Osteocyte (in vitro differentiated cells): ENCODE data around the gene GFRA4. TPM values are rescaled to one million over a fixed set of nuclear protein-coding genes. Genes with fewer than 3 reads are reported as not detected.

Experiments
- DNase-seq: peaks from one replicate; pipeline ENCODE4 v3.0.0; 2021; ENCODE audit warnings: mixed read lengths; ENCODE audit not compliant: unreplicated experiment; ENCODE audit errors: extremely low spot score
- H3K27ac Mint-ChIP-seq: one replicate; pipeline ENCODE4 v1.8.0; 2021; ENCODE audit warnings: mild to moderate bottlenecking, mixed read lengths; ENCODE audit not compliant: unreplicated experiment
- H3K27me3 Mint-ChIP-seq: one replicate; pipeline ENCODE4 v1.8.0; 2021; ENCODE audit warnings: mixed read lengths; ENCODE audit not compliant: unreplicated experiment
- H3K36me3 Mint-ChIP-seq: one replicate; pipeline ENCODE4 v1.8.0; 2021; ENCODE audit warnings: mixed read lengths; ENCODE audit not compliant: unreplicated experiment
- H3K4me1 Mint-ChIP-seq: one replicate; pipeline ENCODE4 v1.8.0; 2021; ENCODE audit warnings: mixed read lengths; ENCODE audit not compliant: unreplicated experiment
- H3K4me3 Mint-ChIP-seq: one replicate; pipeline ENCODE4 v1.8.0; 2021; ENCODE audit warnings: mild to moderate bottlenecking, moderate library complexity, mixed read lengths; ENCODE audit not compliant: unreplicated experiment
- H3K9me3 Mint-ChIP-seq: one replicate; pipeline ENCODE4 v1.8.0; 2021; ENCODE audit warnings: mixed read lengths; ENCODE audit not compliant: unreplicated experiment
- CTCF ChIP-seq: fragments of 200-600 bp; sonication (generic); IDR thresholded peaks from 2 replicates; pipeline ENCODE4 v1.5.0; 2021; ENCODE audit warnings: antibody characterized with exemption, mild to moderate bottlenecking, moderate library complexity
- total RNA-seq: library from RNA; stranded (reverse); gene quantifications from 2 replicates; pipeline ENCODE4 v1.2.1, GENCODE V29; 2021

GFRA4 gene
- total RNA-seq, 1 donor from 2014 or later = not detected

GRCh38 chr20:3658019-3658715 lies 5.0 kb downstream of the GFRA4 start:
- Mint-ChIP-seq H3K9me3 (no peaks in the 10 kb centered on the region), H3K27ac (no peak overlapping the region), H3K4me3 (no peak overlapping the region), H3K36me3 (no peaks in the 10 kb centered on the region), H3K4me1 (peaks cover 9% of the 10 kb centered on the region), H3K27me3 (peaks cover 12% of the 10 kb centered on the region)
- DNase-seq = no peak
- TF ChIP-seq CTCF = no peak

GRCh38 chr20:3655131-3655405 lies 8.1 kb downstream of the GFRA4 start:
- no peaks in the 10 kb centered on the region for H3K9me3 Mint-ChIP-seq
- DNase-seq = no peak
- peaks cover 9% of the 10 kb centered on the region for H3K4me1 Mint-ChIP-seq
- no peaks in the 10 kb centered on the region for H3K27me3 Mint-ChIP-seq
- TF ChIP-seq CTCF = no peak
- no peak overlapping the region for H3K27ac Mint-ChIP-seq
- peaks cover 7% of the 10 kb centered on the region for H3K36me3 Mint-ChIP-seq
- H3K4me3 Mint-ChIP-seq = no peak overlapping the region

GRCh38 chr20:3654326-3655130 lies 8.7 kb downstream of the GFRA4 start:
- Mint-ChIP-seq H3K4me1 (peaks cover 5% of the 10 kb centered on the region), H3K27ac (no peak overlapping the region), H3K36me3 (peaks cover 7% of the 10 kb centered on the region), H3K9me3 (no peaks in the 10 kb centered on the region), H3K27me3 (no peaks in the 10 kb centered on the region), H3K4me3 (no peak overlapping the region)
- DNase-seq = no peak
- no peak for TF ChIP-seq CTCF

GRCh38 chr20:3653921-3654320 lies 9.3 kb downstream of the GFRA4 start:
- Mint-ChIP-seq H3K9me3 (no peaks in the 10 kb centered on the region), H3K4me3 (no peak overlapping the region), H3K36me3 (peaks cover 10% of the 10 kb centered on the region), H3K27ac (no peak overlapping the region), H3K4me1 (peaks cover 3% of the 10 kb centered on the region), H3K27me3 (no peaks in the 10 kb centered on the region)
- DNase-seq = no peak
- TF ChIP-seq CTCF = no peak
